NCI-H446 (cell line): ENCODE results near the gene PPHLN1.
A peak's percentile ranks its signal among the peaks of the same experiment; 100 is the strongest.

Source experiments
- DNase-seq, 2 experiments: peaks; one replicate each; lab custom pipeline; 2025; lab: John Stamatoyannopoulos, UW

Gene PPHLN1

GRCh38 chr12:42442888-42443287 is 116.9 kb downstream of the PPHLN1 start:
- DNase-seq, result no peak

GRCh38 chr12:42444192-42444943 is 118.4 kb downstream of the PPHLN1 start:
- DNase-seq, result no peak

DNA sequence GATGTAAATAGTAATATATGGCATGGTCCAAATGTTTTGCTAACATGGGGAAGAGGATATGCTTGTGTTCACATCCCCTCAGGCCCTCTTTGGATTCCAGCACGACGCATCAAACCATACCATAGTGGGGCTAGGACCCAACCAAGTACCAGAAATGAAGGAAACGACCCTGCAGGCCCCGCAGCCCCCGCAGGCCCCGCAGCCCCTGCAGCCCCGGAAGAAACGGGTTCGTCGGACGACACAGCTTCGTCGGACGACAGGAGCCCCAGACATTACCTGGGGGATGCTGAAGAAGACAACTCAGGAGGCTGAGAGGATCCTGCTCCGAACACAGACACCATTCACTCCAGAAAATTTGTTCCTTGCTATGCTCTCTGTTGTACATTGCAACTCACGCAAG is 119.9 kb downstream of the PPHLN1 start:
- no peak for DNase-seq

DNA sequence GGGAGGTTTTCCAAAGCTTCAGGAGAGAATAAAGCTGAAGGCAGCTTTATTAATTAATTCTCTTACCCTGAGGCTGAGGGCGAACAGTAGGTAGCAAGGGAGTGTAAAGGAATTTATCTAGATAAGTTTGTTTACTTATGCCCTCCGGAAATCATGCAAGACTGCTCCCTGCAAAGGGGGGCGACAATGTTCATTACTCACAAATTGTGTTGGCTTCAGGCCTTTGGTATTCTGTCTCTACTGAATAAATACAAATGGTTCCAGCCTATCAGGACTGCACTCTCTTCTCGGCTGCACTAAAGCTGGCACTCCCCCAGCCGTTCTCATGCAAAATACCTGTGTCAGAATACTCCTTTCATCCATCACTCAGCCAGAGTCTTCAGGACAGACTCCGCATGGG is 120.8 kb downstream of the PPHLN1 start:
- DNase-seq, result no peak

DNA sequence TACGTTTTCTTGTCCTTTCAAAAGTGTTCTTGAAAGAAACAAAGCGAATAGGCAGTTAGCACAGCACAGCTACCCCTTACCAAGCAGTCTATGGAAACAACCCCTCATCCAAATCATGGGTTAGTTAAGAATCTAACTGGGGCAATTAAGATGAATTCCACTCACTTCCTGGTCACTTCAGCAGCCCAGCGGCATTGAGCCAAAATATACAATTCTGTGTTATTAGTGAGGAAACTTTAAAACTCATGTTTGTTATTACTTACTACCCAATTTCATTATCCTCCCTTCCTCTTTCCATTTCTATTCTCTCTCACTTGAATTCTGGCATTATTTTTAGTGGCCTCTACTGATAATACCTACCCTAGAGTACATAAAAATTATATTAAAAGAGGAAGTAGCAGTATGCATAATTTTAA is 121.4 kb downstream of the PPHLN1 start:
- no peak for DNase-seq

- DNase-seq, result no peak
Observed at GRCh38 chr12:42448841-42449240, 122.9 kb downstream of the PPHLN1 start.

GRCh38 chr12:42450248-42450647 is 124.3 kb downstream of the PPHLN1 start:
- DNase-seq, result peak in 1 of 2 experiments; percentile 16

- no peak for DNase-seq
Observed at GRCh38 chr12:42458575-42458974, 132.6 kb downstream of the PPHLN1 start.

- DNase-seq, result no peak
Observed at GRCh38 chr12:42459336-42459847, 133.4 kb downstream of the PPHLN1 start.

- DNase-seq, result no peak
Observed at GRCh38 chr12:42462486-42462885, 136.5 kb downstream of the PPHLN1 start.

DNA sequence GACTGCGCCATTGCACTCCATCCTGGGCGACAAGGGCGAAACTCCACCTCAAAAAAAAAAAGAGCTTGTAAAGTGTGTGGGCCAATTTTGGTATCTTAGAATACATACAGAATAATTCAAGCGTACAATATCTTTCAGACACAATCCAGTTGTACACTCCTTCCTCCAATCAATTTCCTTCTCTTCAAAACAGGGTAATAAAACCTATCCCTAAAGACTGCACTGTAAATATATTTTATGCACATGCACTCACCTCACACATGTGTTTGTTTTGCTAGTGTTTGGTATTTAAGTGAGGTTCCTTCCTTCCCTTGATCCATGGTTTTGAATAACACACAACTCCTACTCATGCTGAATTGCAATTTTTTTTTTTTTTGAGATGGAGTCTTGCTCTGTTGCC is 137.7 kb downstream of the PPHLN1 start:
- no peak for DNase-seq

DNA sequence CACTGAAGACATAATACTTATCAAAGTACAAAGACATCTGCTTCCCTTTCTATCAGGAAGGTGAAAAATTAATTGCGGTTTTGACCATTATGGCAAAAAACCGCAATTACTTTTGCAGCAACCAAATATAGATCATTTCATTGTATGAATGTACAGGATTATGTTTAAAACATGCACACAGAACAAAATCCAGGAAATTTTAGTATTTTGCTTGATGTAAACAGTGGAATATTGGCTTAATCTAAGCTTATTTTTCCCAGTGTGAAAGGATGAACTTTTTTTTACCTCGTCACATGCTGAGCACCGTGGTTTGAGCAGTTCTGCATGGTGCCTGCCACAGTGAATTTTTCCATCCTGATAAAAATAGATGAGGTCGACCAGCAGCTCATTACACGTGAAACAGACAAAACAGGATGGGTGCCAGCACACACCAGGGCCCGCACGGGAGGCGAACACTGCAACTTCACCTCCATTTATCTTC is 142.4 kb downstream of the PPHLN1 start:
- DNase-seq, result no peak

DNA sequence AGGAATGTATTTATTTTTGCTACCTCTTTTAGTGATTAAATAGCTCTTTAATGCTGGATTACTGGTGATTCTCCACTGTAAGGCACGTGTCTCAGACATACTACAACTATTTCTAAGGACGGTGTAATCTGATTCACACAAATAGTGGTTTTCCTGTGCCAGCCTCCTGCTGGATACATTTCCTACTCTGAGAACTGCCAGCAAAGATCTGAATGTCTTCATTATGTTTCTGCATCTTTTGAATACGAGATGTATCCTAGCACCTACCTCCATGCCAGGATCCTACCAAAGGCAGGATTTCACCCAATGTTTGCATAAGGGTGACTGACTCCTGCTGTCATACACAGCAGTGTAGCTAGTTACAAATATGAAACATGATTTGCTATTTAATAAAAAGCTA is 143.0 kb downstream of the PPHLN1 start:
- DNase-seq, result no peak

DNA sequence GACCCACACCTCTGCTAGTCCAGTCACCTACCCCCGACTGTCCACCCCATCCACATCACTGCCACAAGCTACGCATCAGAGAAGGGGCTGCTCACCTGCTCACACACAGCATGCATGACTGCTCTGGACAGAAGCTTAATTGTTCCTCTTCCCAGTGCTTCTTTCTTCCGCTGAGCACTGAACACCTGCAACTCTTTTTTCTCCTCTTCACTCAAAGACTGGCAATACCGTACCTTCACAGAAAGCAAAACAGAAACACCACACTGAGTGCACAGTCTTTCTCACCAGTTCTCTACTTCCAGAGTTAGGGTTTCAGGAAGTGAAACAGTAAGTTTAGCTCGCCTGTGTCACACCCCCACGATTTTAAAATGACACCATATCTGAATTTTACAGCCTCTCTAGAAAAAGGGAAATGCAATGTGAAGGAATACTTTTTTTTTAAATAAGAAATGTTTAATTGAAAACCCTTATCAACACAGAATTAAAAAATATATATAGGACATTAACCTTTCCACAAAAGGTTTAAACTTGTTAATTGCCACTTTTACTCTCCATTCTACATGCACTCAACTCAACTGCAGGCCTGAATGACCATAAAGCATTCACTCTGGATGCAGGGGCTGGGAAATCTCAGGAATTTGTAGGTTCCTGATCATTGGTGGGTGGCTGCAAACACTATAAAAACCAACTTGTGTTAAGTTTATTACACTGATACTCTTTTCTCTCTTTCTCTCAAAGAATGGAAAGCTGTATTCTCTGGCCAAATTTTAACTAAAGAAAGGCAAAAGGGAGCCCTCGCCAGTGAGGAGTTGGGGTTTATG is 143.6 kb downstream of the PPHLN1 start:
- DNase-seq, result no peak

- DNase-seq, result no peak
Observed at GRCh38 chr12:42472376-42472775, 146.4 kb downstream of the PPHLN1 start.

DNA sequence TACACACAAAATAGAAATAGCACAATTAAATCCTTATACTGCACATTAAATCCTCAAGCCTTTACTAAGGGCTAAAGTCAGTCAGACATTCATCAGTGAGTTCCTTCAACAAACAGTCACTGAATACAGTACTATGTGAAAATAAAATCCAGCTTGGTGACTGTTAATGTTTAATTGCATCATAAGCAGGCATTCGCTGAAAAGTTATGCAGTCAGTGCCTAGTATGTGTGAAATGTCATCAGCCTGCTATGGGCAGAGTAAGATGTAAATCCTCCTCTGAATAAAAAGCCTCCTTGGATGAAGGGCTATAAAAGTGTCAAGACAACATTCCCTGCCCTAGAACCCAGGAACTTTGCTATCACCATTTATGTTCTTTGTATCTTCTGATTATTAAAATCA is 147.2 kb downstream of the PPHLN1 start:
- DNase-seq, result no peak

DNA sequence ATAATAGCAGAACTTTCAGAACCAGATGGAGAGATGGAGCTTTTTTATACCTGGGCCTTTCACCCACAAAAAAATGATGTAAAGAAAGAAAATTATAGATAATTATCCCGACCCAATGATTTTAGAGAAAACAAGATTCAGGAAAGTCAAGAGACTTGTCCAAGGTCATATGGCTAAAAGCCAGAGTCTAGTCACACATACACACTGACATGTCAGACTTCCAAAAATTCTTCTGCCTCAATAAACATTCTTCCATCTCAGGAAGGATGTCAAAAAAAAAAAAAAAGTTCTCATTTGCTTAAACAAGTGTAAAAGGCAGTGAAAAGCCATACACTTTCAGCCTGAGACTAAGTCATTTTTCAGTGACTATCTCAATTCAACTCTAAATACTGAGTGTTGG is 147.6 kb downstream of the PPHLN1 start:
- DNase-seq, result peak in 1 of 2 experiments; percentile 41

GRCh38 chr12:42474391-42474790 is 148.4 kb downstream of the PPHLN1 start:
- DNase-seq, result no peak

DNA sequence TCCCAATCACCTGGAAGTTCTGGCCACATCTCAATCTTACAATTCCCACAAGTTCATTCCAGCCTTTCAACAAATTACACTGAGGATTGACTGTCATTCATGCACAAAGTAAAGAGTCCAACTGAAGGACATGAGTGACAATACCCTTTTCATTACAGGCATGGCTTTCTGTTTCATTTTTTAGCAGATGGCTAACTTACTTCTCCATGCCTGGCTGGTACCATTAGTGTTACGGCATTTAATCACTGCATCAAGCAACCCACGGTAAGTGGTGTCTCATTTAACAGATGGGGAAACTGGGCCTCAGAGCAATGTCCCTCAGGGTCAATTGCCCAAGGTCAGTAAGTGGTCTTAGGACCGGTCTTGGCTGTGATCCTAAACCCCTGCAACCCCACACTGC is 149.1 kb downstream of the PPHLN1 start:
- DNase-seq, result no peak

DNA sequence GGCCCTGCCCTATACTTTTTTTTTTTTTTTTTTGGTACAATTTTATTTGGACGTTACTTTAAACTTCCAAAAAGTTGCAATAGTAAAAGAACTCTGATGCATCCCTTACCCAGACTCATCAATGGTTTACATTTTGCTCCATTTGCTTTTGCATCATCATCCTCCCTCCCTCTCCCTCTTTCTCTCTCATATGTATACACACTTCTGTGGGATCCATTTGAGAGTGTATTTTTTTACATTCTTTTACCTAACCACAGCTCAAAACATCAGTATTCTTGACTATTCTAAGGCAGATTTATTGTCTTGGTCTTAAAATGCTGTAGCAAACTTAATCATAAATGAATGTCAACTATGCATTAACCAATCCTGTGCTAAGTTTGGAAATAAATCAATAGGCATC is 152.0 kb downstream of the PPHLN1 start:
- DNase-seq, result no peak

- DNase-seq, result no peak
Observed at GRCh38 chr12:42481368-42481767, 155.4 kb downstream of the PPHLN1 start.

DNA sequence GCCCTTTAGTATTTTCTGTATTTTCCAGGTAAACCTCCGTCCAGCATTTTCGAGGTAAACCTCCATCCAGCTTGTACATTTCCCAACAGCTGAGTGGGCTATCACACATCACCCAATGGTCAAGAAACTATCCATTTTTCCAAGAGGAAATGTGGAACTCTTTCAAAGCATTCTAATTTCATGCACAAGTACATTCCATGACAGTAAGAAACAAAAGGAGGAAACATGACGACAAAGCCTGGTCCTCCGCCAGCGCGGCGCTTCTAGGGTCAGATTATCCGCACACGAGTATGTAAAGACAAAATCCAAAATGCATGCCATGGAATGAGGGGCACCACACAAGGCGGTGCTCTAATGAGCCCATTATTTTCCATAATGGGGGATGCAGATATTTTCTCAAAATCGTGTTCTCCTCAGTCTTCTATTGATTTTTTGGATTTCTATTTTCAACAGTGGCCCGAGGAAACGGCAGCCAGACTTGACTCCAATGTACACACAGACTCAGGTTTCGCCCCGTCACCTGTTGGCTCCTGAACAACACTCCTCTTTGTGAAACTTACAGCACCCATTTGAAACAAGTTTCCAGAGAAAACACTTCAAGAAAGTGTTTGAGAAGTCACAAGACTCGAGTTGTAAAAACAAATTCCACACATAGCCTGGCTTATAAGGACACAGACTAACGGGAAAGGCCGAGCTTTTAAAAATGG is 156.2 kb downstream of the PPHLN1 start:
- no peak for DNase-seq
